GM21737 (cell line): ENCODE measurements around the gene EN2.

Experiments used
- ATAC-seq: cut with Tn5 transposase; IDR thresholded peaks from one replicate; pipeline ENCODE4 v1.9.1; 2021; ENCODE audit warnings: mild to moderate bottlenecking, moderate library complexity; ENCODE audit not compliant: unreplicated experiment

EN2 gene

GRCh38 chr7:155507576-155507975, 49.6 kb downstream of the EN2 start:
- no peak for ATAC-seq

- no peak for ATAC-seq
Measured at GRCh38 chr7:155508376-155509358, 50.7 kb downstream of the EN2 start.

GRCh38 chr7:155509359-155509724, 51.4 kb downstream of the EN2 start:
- ATAC-seq: no peak

- ATAC-seq: no peak
Measured at GRCh38 chr7:155509725-155510551, 52.0 kb downstream of the EN2 start.

GRCh38 chr7:155510975-155511701, 53.2 kb downstream of the EN2 start:
- no peak for ATAC-seq

GRCh38 chr7:155511702-155511996, 53.7 kb downstream of the EN2 start:
- ATAC-seq: no peak

GRCh38 chr7:155512246-155512887, 54.4 kb downstream of the EN2 start:
- no peak for ATAC-seq

- ATAC-seq: no peak
Measured at GRCh38 chr7:155513543-155514285, 55.8 kb downstream of the EN2 start.

- ATAC-seq: no peak
Measured at GRCh38 chr7:155514296-155514695, 56.4 kb downstream of the EN2 start.
